Mucosa of stomach (tissue), 1 donor: ENCODE results near the gene POC1B.

Experiments used
- H3K27me3 ChIP-seq: one replicate; pipeline ENCODE4 v1.7.0; 2013; ENCODE audit warnings: mild to moderate bottlenecking, low read length; ENCODE audit not compliant: control insufficient read depth, insufficient read depth
- H3K36me3 ChIP-seq: one replicate; pipeline ENCODE4 v1.7.0; 2013; ENCODE audit warnings: low read length; ENCODE audit not compliant: control insufficient read depth, insufficient read depth
- H3K4me1 ChIP-seq: one replicate; pipeline ENCODE4 v1.7.0; 2013; ENCODE audit warnings: mild to moderate bottlenecking, low read length; ENCODE audit not compliant: control insufficient read depth, insufficient read depth
- H3K4me3 ChIP-seq: one replicate; pipeline ENCODE4 v1.7.0; 2013; ENCODE audit warnings: low read length
- H3K9ac ChIP-seq: one replicate; pipeline ENCODE4 v1.7.0; 2013; ENCODE audit warnings: mild to moderate bottlenecking, low read length, moderate library complexity
- H3K9me3 ChIP-seq: one replicate; pipeline ENCODE4 v1.7.0; 2013; ENCODE audit warnings: mild to moderate bottlenecking, low read length, moderate library complexity; ENCODE audit not compliant: control insufficient read depth
- donor health status: Pancreatic carcinoma.

POC1B gene

DNA sequence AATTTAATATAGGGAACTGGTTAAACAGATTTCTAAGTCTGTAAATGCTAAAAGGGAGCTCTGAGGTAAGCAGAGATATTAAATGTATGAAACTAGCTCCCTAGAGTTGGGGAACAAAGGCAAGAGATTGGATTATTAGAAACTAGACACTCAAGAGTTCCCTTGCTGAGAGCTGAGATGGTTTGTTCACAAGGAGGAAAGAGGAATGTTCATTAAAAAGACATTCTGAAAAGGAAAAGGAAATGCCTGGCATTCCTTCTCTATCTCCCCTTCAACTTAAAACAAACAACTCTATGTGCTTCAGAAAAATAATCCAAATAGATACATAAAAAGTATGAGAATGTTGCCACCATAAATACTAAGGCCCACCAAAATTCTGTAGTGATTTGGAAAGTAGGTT, 74.9 kb downstream of the POC1B start:
- H3K36me3 ChIP-seq: no peaks in the 10 kb centered on the region
- H3K4me3 ChIP-seq: no peak overlapping the region
- peaks cover 10% of the 10 kb centered on the region for H3K4me1 ChIP-seq
- H3K27me3 ChIP-seq: no peaks in the 10 kb centered on the region
- no peaks in the 10 kb centered on the region for H3K9me3 ChIP-seq
- H3K9ac ChIP-seq: no peak overlapping the region

DNA sequence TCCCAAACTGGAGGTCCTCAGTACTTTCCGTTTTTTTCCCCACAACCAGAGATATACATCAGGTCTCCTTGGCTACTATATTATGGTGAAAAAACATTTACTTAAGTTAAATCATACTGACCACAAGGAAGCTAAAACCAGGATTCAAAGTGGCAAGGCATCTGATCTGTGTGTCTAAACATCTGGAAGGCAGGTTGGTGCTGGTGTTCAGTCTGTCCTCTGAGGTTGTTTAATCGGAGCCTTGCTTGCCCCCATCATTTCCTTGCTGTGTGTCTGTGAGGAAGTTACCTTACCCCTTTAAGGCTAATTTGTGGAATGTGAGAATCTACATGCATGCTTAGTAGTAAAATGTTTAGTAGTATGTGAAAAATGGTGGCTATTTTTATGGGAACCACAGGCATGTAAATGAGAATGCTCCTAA, 76.9 kb downstream of the POC1B start:
- Histone ChIP-seq H3K36me3 (no peaks in the 10 kb centered on the region), H3K4me3 (no peak overlapping the region), H3K9ac (no peak overlapping the region), H3K4me1 (peaks cover 10% of the 10 kb centered on the region), H3K27me3 (no peaks in the 10 kb centered on the region), H3K9me3 (no peaks in the 10 kb centered on the region)

DNA sequence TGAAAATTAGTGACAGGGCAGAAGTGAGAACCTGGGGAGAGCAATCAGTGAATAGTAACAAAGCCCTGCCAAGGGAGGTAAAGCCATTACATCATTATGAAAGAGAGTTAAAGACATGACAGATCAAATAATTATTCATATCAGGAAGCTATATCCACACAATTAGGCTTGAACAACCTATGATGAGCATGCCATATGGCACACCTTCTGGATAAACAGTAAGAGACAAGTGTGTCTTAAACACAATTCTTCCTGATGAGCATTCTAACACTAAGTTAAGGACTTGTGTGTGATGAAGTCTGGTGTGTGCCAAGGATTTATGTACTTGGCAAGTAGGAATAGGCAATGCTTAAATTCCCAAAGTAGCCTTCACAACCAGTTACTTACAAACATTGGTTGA, 77.3 kb downstream of the POC1B start:
- H3K9ac ChIP-seq: no peak overlapping the region
- H3K4me1 ChIP-seq: peaks cover 10% of the 10 kb centered on the region
- no peaks in the 10 kb centered on the region for H3K27me3 ChIP-seq
- H3K9me3 ChIP-seq: no peaks in the 10 kb centered on the region
- H3K36me3 ChIP-seq: no peaks in the 10 kb centered on the region
- H3K4me3 ChIP-seq: no peak overlapping the region

DNA sequence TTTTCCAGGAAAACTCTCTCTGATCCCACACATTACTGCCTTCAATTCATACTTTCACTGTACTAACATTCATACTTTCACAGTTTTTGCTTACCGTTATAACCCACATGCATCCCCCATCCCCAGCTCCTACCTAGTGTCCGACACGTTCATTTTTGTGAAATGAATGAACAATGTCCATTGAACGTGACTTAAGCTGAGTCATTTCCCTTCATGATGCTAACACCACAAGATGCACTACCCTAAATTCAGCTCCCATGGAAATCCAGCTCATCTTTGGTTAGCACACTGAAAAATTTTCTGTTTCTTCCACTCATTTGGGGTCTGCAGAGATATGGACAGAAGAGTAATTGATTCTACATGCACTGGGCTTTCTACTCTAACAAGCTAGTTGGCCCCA, 85.9 kb downstream of the POC1B start:
- H3K27me3 ChIP-seq: no peaks in the 10 kb centered on the region
- no peaks in the 10 kb centered on the region for H3K9me3 ChIP-seq
- no peaks in the 10 kb centered on the region for H3K36me3 ChIP-seq
- H3K9ac ChIP-seq: no peak overlapping the region
- no peak overlapping the region for H3K4me3 ChIP-seq
- no peaks in the 10 kb centered on the region for H3K4me1 ChIP-seq

DNA sequence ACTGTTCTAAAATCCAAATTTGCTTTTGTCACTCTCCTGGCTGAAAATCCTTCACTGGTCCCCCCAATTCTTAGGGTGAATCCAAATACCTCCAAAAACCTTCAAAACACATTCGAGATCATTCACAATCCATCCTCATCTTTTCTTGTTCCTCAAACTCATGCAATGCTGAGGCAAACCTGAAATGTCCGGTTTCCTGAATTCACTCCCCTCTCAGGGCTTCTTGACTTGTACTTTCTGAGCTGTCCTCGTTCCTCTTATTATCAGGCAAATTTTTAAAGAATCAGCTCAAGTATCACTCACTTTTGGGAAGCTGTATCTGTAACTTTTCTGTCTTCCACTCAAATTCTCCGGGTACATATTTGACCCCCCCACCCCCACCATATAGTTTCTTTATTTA, 88.6 kb downstream of the POC1B start:
- Histone ChIP-seq H3K36me3 (no peaks in the 10 kb centered on the region), H3K4me3 (no peak overlapping the region), H3K9me3 (no peaks in the 10 kb centered on the region), H3K27me3 (no peaks in the 10 kb centered on the region), H3K4me1 (no peaks in the 10 kb centered on the region), H3K9ac (no peak overlapping the region)

DNA sequence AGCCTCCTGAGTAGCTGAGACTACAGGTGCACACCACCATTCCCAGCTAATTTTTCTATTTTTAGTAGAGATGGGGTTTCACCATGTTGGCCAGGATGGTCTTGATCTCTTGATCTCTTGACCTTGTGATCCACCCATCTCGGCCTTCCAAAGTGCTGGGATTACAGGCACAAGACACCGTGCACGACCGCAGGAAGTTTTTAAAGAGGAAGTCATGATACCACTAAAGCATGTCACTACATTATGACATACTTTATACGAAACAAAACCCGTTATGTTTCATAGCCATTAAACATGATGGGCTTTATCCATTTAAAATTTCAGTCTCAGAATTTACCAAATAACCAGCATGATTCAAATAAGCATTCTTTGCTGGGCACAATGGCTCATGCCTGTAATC, 89.8 kb downstream of the POC1B start:
- Histone ChIP-seq H3K27me3 (no peaks in the 10 kb centered on the region), H3K36me3 (no peaks in the 10 kb centered on the region), H3K4me1 (no peaks in the 10 kb centered on the region), H3K9me3 (no peaks in the 10 kb centered on the region), H3K4me3 (no peak overlapping the region), H3K9ac (no peak overlapping the region)

DNA sequence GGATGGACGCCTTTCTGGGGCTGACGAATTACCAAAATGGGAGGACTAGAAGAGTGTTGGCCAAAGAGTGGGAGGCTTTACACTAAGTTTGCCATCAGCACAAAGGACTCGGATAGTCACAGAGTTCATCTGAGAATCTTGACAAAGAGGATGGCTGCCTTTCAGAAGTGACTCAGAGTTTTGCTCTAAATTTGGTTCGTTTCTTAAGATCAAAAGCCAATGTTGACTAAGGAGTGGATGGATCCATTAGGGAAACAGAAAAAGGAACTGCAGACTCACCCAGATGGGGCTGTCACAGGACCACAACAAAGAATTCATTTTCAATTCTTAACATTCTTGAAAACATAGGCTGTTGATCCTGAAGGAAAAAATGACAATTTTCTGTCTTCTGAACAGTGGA, 92.2 kb downstream of the POC1B start:
- Histone ChIP-seq H3K4me1 (no peaks in the 10 kb centered on the region), H3K9me3 (no peaks in the 10 kb centered on the region)

DNA sequence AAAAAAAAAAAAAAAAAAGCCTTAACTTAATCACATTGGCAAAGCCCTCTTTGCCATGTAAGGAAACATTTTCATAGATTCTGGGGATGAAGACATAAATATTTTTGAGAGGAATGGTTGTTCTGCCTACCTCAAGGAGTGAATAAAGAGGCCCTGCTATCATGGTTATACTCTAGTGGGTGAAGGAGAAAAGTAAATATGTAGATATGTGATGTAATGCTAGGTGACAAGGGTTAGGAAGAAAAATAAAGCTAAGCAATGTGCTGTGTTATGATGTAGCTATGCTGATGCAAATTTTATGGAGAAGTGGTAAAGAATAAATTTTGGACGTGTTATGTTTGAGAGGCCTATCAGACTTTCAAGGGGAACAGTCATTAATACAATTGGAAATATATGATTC, 93.5 kb downstream of the POC1B start:
- Histone ChIP-seq H3K4me1 (no peaks in the 10 kb centered on the region), H3K4me3 (no peak overlapping the region), H3K9me3 (no peaks in the 10 kb centered on the region), H3K36me3 (no peaks in the 10 kb centered on the region), H3K27me3 (no peaks in the 10 kb centered on the region), H3K9ac (no peak overlapping the region)

More for the DNA sequence above, 92.2 kb downstream of the POC1B start:
- Histone ChIP-seq H3K9ac (no peak overlapping the region), H3K4me3 (no peak overlapping the region), H3K27me3 (no peaks in the 10 kb centered on the region), H3K36me3 (no peaks in the 10 kb centered on the region)

DNA sequence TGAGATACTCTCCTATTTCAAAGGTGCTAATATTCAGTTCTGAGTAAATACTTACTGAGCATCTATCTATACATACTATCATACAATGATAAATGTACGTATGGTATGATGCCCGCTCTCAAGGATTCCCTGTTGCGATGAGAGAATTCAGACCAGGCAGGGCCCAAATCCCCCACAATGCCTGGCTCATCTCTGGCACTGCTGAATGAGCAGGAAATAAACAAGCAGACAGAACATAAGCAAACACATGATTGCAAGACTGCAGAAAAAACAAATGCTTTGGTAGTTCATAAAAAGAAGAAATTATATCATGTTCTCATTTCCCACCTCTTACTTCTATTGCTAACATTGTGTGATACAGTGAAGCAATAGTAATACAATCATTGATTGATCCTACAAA, 96.3 kb downstream of the POC1B start:
- no peaks in the 10 kb centered on the region for H3K9me3 ChIP-seq
- no peaks in the 10 kb centered on the region for H3K4me1 ChIP-seq
- no peaks in the 10 kb centered on the region for H3K27me3 ChIP-seq
- no peaks in the 10 kb centered on the region for H3K36me3 ChIP-seq
- no peak overlapping the region for H3K9ac ChIP-seq
- H3K4me3 ChIP-seq: no peak overlapping the region

DNA sequence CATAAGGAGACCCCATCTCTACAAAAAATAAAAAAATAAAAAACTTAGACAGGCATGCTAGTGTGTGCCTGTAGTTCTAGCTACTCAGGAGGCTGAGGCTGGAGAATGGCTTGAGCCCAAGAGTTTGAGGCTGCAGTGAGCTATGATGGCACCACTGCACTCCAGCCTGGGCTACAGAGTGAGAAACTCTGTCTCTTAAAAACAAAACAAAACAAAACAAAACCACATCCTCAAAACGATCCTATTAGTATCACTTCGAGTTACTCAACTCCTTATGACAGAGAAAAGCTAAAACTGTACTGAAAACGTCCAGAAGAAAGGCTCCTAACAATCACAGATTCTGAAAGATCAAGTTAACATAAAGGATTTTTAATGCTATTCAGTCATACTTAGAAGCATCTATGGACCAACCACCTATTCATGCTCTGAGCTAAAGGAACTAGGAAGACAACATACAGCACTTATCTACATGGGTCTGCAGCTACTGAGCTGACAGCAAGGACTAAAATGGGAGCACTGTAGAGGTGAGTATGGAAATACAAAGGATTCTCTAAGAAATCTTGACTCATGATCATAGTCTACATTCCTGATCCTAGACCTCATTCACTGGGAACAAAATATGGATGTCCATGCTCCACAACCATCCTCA, 98.2 kb downstream of the POC1B start:
- Histone ChIP-seq H3K4me3 (no peak overlapping the region), H3K9ac (no peak overlapping the region), H3K27me3 (no peaks in the 10 kb centered on the region), H3K4me1 (no peaks in the 10 kb centered on the region), H3K9me3 (no peaks in the 10 kb centered on the region), H3K36me3 (no peaks in the 10 kb centered on the region)

DNA sequence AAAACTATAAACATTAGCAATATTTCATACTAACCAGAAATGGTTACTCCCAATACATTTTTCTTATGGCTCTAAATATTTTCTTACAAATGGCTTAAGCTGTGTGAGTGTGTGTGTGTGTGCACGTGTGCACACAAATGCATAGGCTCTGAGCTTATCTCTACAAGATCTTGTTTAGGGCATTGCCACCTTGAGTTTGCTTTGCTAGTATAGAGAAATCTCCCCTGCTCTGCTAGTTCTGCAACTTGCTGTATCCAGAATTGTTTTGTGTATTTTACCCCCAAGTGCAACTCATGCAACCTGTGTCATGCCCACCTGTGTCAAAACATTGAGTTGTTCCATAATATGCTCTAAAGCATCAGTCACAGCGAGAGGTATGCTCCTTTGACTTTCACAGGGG, 101.0 kb downstream of the POC1B start:
- H3K4me3 ChIP-seq: no peak overlapping the region
- no peaks in the 10 kb centered on the region for H3K27me3 ChIP-seq
- H3K4me1 ChIP-seq: no peaks in the 10 kb centered on the region
- no peaks in the 10 kb centered on the region for H3K9me3 ChIP-seq
- no peaks in the 10 kb centered on the region for H3K36me3 ChIP-seq
- no peak overlapping the region for H3K9ac ChIP-seq

DNA sequence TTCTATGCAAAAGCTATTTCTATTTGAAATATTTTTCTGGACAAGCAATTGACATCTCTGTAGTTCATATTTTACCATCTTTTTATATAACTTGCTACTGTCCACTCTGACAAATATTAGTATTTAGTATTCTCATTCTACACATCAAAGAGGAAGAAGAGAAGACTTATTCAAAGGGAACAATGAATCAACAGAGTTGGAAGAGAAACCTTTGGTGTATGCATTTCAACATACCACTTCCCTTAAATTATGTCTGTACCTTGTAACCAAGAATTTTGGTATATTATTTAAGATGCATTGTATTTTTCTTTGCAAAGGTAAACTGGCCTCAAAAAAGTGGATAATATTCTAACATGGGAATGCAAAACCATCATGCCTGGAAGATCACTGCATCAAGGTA, 101.5 kb downstream of the POC1B start:
- Histone ChIP-seq H3K36me3 (no peaks in the 10 kb centered on the region), H3K4me3 (no peak overlapping the region), H3K27me3 (no peaks in the 10 kb centered on the region), H3K9ac (no peak overlapping the region), H3K9me3 (no peaks in the 10 kb centered on the region), H3K4me1 (no peaks in the 10 kb centered on the region)
